ENCODE measurements around the gene SIRT5. TPM values are rescaled to one million over a fixed set of nuclear protein-coding genes. Genes with fewer than 3 reads are reported as not detected.

Gene SIRT5
- polyA plus RNA-seq, 2 of the 4 experiments (the other 2 are of a cell fraction), result 5.1 to 7.8 TPM

DNA sequence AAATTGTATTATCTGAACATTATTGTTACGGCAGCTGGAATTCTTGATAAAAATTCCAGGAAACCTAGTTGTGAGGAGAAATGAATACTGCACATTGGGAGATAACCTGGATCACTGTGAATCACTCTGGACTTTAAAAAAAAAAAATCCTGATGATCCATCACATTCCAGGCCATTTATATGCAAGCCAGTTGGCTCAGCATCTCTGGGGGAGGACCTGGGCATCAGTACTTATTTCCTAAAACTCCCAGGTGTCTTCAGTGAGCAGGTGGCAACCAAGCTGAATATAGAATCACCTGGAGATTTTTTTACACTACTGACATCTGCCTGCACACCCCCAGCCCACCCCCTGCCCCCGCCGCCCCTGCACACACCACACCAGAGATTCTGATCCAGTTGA is 39.1 kb upstream of the SIRT5 start:
- POLR2A ChIA-PET, result no interaction called here
- Histone ChIP-seq H3K9me3 (no peaks in the 10 kb centered on the region), H3K4me1 (no peaks in the 10 kb centered on the region), H3K27ac (no peak overlapping the region), H3K4me3 (no peak overlapping the region), H3K4me2 (no peak overlapping the region)
- TF ChIP-seq EP300 (IDR thresholded peaks at IDR 0.05) (no peak), RARB (CRISPR knock-in tag; IDR thresholded peaks at IDR 0.05) (no peak), ZNF302 (CRISPR knock-in tag; IDR thresholded peaks at IDR 0.05) (no peak), ELK1 (IDR thresholded peaks at IDR 0.05; ENCODE audit: low read depth, low read length) (no peak), HOXA7 (CRISPR knock-in tag; IDR thresholded peaks at IDR 0.05) (no peak), EHMT2 (IDR thresholded peaks at IDR 0.05; ENCODE audit: low read depth) (no peak), FOSB (CRISPR knock-in tag; IDR thresholded peaks at IDR 0.05) (no peak), BHLHE40 (IDR thresholded peaks at IDR 0.05; ENCODE audit: low read depth, low read length) (no peak), FOSL2 (IDR thresholded peaks at IDR 0.05) (no peak), FOSL2 (CRISPR knock-in tag; IDR thresholded peaks at IDR 0.05) (no peak), KDM1A (IDR thresholded peaks at IDR 0.05; ENCODE audit: low read depth) (no peak), ZFP36 (IDR thresholded peaks at IDR 0.05; ENCODE audit: borderline replicate concordance, partially characterized antibody) (no peak), ESRRA (IDR thresholded peaks at IDR 0.05; ENCODE audit: borderline replicate concordance, low read length) (no peak), MAX (IDR thresholded peaks at IDR 0.05) (no peak), CEBPB (IDR thresholded peaks at IDR 0.05) (no peak), CBX8 (IDR thresholded peaks at IDR 0.05) (no peak)
- TF ChIP-seq, protein P1, sequence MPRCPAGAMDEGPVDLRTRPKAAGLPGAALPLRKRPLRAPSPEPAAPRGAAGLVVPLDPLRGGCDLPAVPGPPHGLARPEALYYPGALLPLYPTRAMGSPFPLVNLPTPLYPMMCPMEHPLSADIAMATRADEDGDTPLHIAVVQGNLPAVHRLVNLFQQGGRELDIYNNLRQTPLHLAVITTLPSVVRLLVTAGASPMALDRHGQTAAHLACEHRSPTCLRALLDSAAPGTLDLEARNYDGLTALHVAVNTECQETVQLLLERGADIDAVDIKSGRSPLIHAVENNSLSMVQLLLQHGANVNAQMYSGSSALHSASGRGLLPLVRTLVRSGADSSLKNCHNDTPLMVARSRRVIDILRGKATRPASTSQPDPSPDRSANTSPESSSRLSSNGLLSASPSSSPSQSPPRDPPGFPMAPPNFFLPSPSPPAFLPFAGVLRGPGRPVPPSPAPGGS (IDR thresholded peaks at IDR 0.05), result no peak
- WGBS (ENCODE audit: missing lambda C conversion rate), result 75% methylated on average over 3 of the region's 3 CpGs
- FAIRE-seq, result no peak
- CTCF ChIA-PET, result interaction anchor here (0.7 kb wide), 1 partner anchor 208 kb away, joined by 3 read pairs; no protein-coding TSS in a partner anchor
- ATAC-seq, result no peak
- DNase-seq (ENCODE audit: low read depth in 1 of 2, low spot score in 1 of 2), result no peak

DNA sequence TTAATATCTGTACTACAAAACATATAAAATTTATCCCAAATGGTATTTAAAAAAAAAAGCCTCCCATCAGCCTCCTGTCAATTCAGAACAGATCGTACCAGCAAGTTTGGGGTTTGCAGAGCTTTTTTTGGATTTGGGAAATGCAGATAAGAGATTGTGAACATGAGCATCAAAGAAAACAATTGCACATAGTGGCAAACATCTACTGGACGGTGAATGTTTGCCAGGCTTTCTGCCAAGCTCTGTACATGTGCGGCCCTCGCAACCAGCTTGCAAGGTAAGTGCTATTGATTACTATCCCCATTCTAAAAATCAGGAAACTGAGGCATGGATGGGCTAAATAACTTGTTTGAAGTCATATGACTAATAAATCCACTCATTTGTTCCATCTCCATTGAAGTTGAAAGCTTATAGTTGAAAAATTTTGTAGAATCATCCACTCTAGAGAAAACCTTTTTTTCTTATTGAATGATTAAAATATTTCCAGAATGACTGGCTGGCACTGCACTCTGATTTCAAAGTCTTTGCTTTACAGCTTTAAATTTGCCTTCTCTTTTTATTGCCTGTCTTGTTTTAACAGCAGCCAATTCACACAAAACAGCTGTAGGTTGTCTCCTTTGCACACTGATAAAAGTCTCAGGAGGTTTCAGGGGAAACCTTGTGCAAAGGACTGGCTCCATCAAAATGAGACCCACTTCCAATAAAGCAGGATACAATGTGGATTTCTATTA is 37.4 kb upstream of the SIRT5 start:
- no peak for DNase-seq (ENCODE audit: low read depth in 1 of 2, low spot score in 1 of 2)
- Histone ChIP-seq H3K4me1 (no peaks in the 10 kb centered on the region), H3K9me3 (no peaks in the 10 kb centered on the region), H3K4me2 (no peak overlapping the region), H3K27ac (no peak overlapping the region), H3K4me3 (no peak overlapping the region)
- CTCF ChIA-PET, result interaction anchor here (0.7 to 2.5 kb wide), 11 partner anchors 11 to 199 kb away, joined by 3 to 8 read pairs (median 3); partner anchors contain the start of gene GFOD1
- FAIRE-seq, result no peak
- ATAC-seq, result no peak
- 82% methylated on average over 4 of the region's 4 CpGs for WGBS (ENCODE audit: missing lambda C conversion rate)
- POLR2A ChIA-PET, result interaction anchor here (2.2 kb wide), 1 partner anchor 37 kb away, joined by 11 read pairs; the partner anchor contains the start of gene SIRT5
- TF ChIP-seq KDM5A (IDR thresholded peaks at IDR 0.05) (no peak), USF2 (IDR thresholded peaks at IDR 0.05) (no peak), ZSCAN20 (CRISPR knock-in tag; IDR thresholded peaks at IDR 0.05) (no peak), HOXB5 (CRISPR knock-in tag; IDR thresholded peaks at IDR 0.05) (no peak), RCOR1 (IDR thresholded peaks at IDR 0.05; ENCODE audit: low read depth, low read length) (no peak), RNF2 (IDR thresholded peaks at IDR 0.05; ENCODE audit: borderline replicate concordance, low read depth) (no peak), NPAS2 (CRISPR knock-in tag; IDR thresholded peaks at IDR 0.05; ENCODE audit: borderline replicate concordance) (no peak), EHMT2 (IDR thresholded peaks at IDR 0.05; ENCODE audit: low read depth) (no peak), ELK1 (IDR thresholded peaks at IDR 0.05; ENCODE audit: low read depth, low read length) (no peak), NR3C1 (IDR thresholded peaks at IDR 0.05) (no peak), E2F6 (IDR thresholded peaks at IDR 0.05; ENCODE audit: borderline replicate concordance, low read depth) (no peak), PHF8 (IDR thresholded peaks at IDR 0.05; ENCODE audit: borderline replicate concordance, low read depth) (no peak), CEBPB (IDR thresholded peaks at IDR 0.05) (no peak), HEYL (CRISPR knock-in tag; IDR thresholded peaks at IDR 0.05) (no peak)
- TF ChIP-seq, protein P2, sequence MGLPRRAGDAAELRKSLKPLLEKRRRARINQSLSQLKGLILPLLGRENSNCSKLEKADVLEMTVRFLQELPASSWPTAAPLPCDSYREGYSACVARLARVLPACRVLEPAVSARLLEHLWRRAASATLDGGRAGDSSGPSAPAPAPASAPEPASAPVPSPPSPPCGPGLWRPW (IDR thresholded peaks at IDR 0.05), result no peak
- TF ChIP-seq, protein P3, sequence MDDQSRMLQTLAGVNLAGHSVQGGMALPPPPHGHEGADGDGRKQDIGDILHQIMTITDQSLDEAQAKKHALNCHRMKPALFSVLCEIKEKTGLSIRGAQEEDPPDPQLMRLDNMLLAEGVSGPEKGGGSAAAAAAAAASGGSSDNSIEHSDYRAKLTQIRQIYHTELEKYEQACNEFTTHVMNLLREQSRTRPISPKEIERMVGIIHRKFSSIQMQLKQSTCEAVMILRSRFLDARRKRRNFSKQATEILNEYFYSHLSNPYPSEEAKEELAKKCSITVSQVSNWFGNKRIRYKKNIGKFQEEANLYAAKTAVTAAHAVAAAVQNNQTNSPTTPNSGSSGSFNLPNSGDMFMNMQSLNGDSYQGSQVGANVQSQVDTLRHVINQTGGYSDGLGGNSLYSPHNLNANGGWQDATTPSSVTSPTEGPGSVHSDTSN (IDR thresholded peaks at IDR 0.05), result no peak

All from A549 (cell line).